Ovary (tissue), 3 donors: ENCODE data around the gene PSD4.

ENCODE experiments used
- CTCF ChIP-seq, 3 donors: fragments of 450-650 bp in 2 of 3; fragments of 200-600 bp in 1 of 3; IDR thresholded peaks; one replicate each; pipeline versions ENCODE4 v1.5.1 to v1.8.0; 2016 to 2022; ENCODE audit warnings: antibody characterized with exemption in 3 of 3, mild to moderate bottlenecking in 1 of 3
- POLR2A ChIP-seq: fragments of 450-650 bp; IDR thresholded peaks from one replicate; pipeline ENCODE4 v1.6.1; 2017; ENCODE audit warnings: antibody characterized with exemption, mild to moderate bottlenecking, moderate library complexity
- donor health status: DM: no; HTN: no; CAD: no.

- TF ChIP-seq POLR2A: no peak
- TF ChIP-seq CTCF (IDR thresholded peaks at IDR 0.05): no peak
Measured at GRCh38 chr2:113258471-113259147, 84.8 kb downstream of the PSD4 start.
